Activated naive CD8-positive, alpha-beta T cell treated with anti-CD3 and anti-CD28 coated beads, Interleukin-2, amount 50 U/mL, for 24 hours (primary cell): ENCODE measurements around the gene DDX21.
A peak's percentile ranks its signal among the peaks of the same experiment; 100 is the strongest.
"Not testable (repeated sequence)": the region's sequence is repeated elsewhere in the genome, so short reads cannot be mapped to it uniquely, and the experiment has no call there.

Source experiments
- ATAC-seq: fragments of 150-1000 bp; cut with Tn5 transposase; one replicate; pipeline ENCODE4 v1.10.0; 2021
- DNase-seq: peaks from one replicate; pipeline ENCODE4 v3.0.0; 2021
- H3K27ac Mint-ChIP-seq: one replicate; pipeline ENCODE4 v1.8.0; 2021; ENCODE audit warnings: mild to moderate bottlenecking, mixed read lengths
- H3K27me3 Mint-ChIP-seq: one replicate; pipeline ENCODE4 v1.8.0; 2021; ENCODE audit warnings: mixed read lengths
- H3K36me3 Mint-ChIP-seq: one replicate; pipeline ENCODE4 v1.8.0; 2021; ENCODE audit warnings: low read depth, mixed read lengths
- H3K4me1 Mint-ChIP-seq: one replicate; pipeline ENCODE4 v1.8.0; 2021; ENCODE audit warnings: mixed read lengths
- H3K4me3 Mint-ChIP-seq: one replicate; pipeline ENCODE4 v1.8.0; 2021; ENCODE audit warnings: mild to moderate bottlenecking, moderate library complexity, mixed read lengths
- H3K9me3 Mint-ChIP-seq: one replicate; pipeline ENCODE4 v1.8.0; 2021; ENCODE audit warnings: mixed read lengths

The DDX21 gene

DNA sequence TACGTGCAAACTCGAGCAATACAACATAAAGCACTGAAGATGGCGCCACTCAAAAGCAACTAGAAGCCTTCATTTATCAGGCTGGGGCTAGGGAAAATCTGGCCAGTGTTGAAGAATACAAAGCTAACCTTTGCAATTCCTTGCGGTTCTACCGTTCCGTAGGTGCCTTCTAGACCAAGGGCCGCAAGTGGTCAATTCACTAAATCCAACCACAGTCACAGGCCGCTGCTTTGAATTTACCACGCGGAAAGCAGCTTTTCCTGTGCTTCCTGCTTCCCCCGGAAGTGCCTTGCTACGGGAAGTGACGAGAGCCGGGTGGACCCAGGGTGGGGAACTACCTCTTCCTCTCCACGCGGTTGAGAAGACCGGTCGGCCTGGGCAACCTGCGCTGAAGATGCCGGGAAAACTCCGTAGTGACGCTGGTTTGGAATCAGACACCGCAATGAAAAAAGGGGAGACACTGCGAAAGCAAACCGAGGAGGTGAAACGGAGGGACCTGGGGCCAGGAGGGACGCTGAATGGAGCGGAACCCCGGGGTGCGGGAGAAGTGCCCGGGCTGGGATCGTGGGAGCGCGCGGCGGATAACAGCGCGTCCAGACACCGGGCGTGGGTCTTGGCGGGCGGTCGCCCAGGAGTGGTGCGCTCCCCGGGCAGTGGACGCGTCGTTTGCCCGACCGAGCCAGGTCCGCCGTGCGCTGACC is at the start of gene DDX21:
Gene DDX21, plus strand, starts transcription at position 339 of the 701 bp plus-strand sequence. Its CDS starts 56 bp downstream, at position 395.
- Mint-ChIP-seq H3K36me3 (peaks cover 53% of the 10 kb centered on the region), H3K4me1 (peaks cover 40% of the 10 kb centered on the region), H3K27ac (peak within 1 kb of the TSS; percentile 100), H3K9me3 (no peaks in the 10 kb centered on the region), H3K4me3 (peak within 1 kb of the TSS; percentile 100), H3K27me3 (no peaks in the 10 kb centered on the region)
- peak; percentile 89 for DNase-seq
- peak; percentile 94 for ATAC-seq

DNA sequence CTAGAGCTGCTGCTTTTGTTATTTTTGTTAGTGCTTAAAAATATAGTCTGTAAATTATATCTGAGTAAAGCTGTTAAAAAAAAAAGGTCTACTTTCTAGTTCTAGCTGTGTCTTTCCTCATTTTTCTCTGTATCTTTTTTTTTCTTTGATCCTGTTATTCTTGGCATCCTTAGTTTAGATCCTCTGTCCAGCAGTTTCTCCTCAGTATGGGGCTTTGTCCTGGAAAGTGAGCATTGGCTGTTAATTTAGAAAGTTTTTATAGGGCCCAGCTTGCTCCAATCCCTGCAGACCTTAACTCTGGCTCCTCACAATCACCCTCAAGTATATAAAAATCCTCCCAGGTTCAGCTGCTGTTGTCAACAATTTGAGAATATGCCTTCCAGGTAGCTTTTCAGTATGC is 31.4 kb upstream of the DDX21 start:
- no peaks in the 10 kb centered on the region for H3K9me3 Mint-ChIP-seq
- no peak overlapping the region for H3K27ac Mint-ChIP-seq
- DNase-seq (no peak), ATAC-seq (no peak)
- no peak overlapping the region for H3K4me3 Mint-ChIP-seq
- no peaks in the 10 kb centered on the region for H3K27me3 Mint-ChIP-seq
- peaks cover 2% of the 10 kb centered on the region for H3K4me1 Mint-ChIP-seq
- H3K36me3 Mint-ChIP-seq = peaks cover 35% of the 10 kb centered on the region

DNA sequence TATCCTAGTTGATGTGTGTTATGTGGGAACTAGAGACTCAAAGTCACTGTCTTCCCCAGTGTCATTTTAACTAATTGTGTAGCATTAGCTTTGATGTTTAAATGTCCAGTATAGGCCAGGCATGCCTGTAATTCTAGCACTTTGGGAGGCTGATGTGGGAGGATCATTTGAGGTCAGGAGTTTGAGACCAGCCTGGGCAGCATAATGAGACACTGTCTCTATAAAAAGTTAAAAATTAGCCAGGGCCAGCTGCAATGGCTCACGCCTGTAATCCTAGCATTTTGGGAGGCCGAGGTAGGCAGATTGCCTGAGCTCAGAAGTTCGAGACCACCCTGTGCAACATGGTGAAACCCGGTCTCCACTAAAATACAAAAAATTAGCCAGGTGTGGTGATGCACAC is 30.5 kb upstream of the DDX21 start:
- H3K4me3 Mint-ChIP-seq = no peak overlapping the region
- DNase-seq (no peak), ATAC-seq (no peak)
- H3K9me3 Mint-ChIP-seq = no peaks in the 10 kb centered on the region
- H3K4me1 Mint-ChIP-seq = peaks cover 2% of the 10 kb centered on the region
- H3K27ac Mint-ChIP-seq = no peak overlapping the region
- peaks cover 36% of the 10 kb centered on the region for H3K36me3 Mint-ChIP-seq
- H3K27me3 Mint-ChIP-seq = no peaks in the 10 kb centered on the region

DNA sequence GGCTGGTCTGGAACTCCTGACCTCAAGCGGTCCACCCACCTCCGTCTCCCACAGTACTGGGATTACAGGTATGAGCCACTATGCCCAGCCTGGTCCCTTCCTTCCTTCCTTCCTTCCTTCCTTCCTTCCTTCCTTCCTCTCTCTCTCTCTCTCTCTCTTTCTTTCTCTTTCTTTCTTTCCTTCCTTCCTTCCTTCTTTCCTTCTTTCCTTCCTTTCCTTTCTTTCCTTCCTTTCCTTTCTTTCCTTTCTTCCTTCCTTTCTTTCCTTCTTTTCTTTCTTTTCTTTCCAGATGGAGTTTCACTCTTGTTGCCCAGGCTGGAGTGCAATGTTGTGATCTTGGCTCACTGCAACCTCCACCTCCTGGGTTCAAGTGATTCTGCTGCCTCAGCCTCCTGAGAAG is 26.8 kb upstream of the DDX21 start:
- not testable (repeated sequence) for H3K4me3 Mint-ChIP-seq, H3K4me1 Mint-ChIP-seq, H3K9me3 Mint-ChIP-seq, H3K27ac Mint-ChIP-seq, ATAC-seq, H3K27me3 Mint-ChIP-seq, DNase-seq
- H3K36me3 Mint-ChIP-seq = peaks cover 39% of the 10 kb centered on the region

DNA sequence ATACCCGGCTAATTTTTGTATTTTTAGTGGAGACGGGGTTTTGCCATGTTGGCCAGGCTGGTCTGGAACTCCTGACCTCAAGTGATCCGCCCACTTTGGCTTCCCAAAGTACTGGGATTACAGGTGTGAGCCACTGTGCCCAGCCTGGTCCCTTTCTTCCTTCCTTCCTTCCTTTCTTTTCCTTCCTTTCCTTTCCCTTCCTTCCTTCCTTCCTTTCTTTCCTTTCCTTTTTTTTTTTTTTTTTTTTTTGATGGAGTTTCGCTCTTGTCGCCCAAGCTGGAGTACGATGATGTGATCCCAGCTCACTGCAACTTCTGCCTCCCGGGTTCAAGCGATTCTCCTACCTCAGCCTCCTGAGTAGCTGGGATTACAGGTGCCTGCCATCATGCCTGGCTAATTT is 26.1 kb upstream of the DDX21 start:
- H3K4me3 Mint-ChIP-seq, H3K4me1 Mint-ChIP-seq, ATAC-seq, DNase-seq, H3K27me3 Mint-ChIP-seq, H3K9me3 Mint-ChIP-seq, H3K27ac Mint-ChIP-seq: not testable (repeated sequence)
- peaks cover 37% of the 10 kb centered on the region for H3K36me3 Mint-ChIP-seq

DNA sequence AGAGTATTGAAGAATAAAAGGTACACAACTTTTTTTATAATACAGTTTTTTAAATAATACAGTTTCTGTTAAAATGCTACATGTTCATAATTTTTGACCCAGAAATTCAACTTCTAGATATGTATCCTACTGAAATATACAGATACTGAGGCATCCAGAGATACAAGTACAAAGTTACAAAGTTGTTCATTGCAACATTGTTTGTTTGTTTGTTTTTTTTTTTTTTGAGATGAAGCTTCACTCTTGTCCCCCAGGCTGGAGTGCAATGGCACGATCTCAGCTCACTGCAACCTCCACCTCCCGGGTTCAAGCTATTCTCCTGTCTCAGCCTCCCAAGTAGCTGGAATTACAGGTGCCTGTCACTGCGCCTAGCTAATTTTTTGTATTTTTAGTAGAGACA is 23.1 kb upstream of the DDX21 start:
- not testable (repeated sequence) for H3K27ac Mint-ChIP-seq, H3K27me3 Mint-ChIP-seq, H3K9me3 Mint-ChIP-seq, DNase-seq, ATAC-seq, H3K4me3 Mint-ChIP-seq
- Mint-ChIP-seq H3K36me3 (peaks cover 44% of the 10 kb centered on the region), H3K4me1 (peaks cover 15% of the 10 kb centered on the region)

DNA sequence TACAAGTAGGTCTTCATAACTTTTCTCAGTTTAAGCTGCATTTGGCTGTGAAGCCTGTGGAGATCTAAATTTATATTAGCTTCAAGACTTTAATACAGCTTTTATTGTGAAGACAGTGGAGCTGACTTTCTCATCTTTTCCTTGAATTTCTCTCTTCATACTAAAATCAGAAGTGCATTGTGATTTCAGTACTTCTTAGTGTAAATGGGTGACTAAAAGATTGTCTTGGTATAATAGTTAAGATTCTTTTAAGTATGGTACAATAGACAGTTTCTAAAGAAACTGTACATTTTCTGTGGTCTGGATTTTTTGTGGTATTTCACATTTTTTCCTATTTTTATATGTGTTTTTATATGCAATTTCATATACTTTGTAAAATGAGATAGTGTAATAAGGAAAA is 21.0 kb upstream of the DDX21 start:
- H3K27ac Mint-ChIP-seq = no peak overlapping the region
- ATAC-seq (no peak), DNase-seq (no peak)
- H3K9me3 Mint-ChIP-seq = no peaks in the 10 kb centered on the region
- no peaks in the 10 kb centered on the region for H3K27me3 Mint-ChIP-seq
- peaks cover 52% of the 10 kb centered on the region for H3K36me3 Mint-ChIP-seq
- peaks cover 17% of the 10 kb centered on the region for H3K4me1 Mint-ChIP-seq
- H3K4me3 Mint-ChIP-seq = no peak overlapping the region

DNA sequence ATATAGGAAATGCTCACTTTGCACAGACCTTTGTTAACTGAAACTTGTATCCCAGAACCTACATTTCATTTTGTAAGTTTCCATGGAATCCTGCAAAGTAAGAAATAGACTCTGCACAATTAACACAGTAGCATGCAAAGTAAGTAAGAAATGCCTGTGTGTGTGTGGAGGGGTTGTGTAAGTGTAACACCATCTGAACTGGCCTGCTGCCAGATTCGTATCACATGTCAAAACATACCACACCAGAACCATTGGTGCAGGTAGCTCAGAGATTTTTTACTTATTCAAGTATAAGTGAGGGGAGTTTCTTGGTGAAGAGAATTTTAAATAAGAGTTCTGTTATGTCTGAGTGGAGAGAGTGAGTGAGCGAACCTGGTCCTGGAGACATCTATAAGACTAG is 17.9 kb upstream of the DDX21 start:
- DNase-seq = no peak
- H3K27ac Mint-ChIP-seq = no peak overlapping the region
- ATAC-seq = no peak
- no peaks in the 10 kb centered on the region for H3K27me3 Mint-ChIP-seq
- H3K4me3 Mint-ChIP-seq = no peak overlapping the region
- H3K36me3 Mint-ChIP-seq = peaks cover 45% of the 10 kb centered on the region
- peaks cover 17% of the 10 kb centered on the region for H3K4me1 Mint-ChIP-seq
- no peaks in the 10 kb centered on the region for H3K9me3 Mint-ChIP-seq

DNA sequence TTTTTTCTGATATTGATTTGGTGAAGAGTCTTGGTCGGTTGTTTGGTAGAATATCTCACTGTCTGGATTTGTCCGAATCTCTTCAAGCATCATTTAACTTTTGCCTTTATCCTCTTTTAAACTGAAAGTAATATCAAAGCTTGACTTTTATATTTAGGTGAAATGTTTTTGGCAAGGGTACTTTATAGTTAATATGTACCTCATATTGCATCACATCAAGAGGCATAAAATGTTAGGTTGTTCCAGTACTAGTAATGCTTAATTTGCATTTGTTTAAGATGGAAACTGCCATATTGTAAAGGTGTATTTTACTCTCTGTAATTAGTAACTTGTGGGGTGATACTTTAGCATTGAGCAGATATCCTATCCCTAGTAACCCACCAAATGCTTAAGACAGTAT is 17.1 kb upstream of the DDX21 start:
- Mint-ChIP-seq H3K27ac (no peak overlapping the region), H3K27me3 (no peaks in the 10 kb centered on the region)

DNA sequence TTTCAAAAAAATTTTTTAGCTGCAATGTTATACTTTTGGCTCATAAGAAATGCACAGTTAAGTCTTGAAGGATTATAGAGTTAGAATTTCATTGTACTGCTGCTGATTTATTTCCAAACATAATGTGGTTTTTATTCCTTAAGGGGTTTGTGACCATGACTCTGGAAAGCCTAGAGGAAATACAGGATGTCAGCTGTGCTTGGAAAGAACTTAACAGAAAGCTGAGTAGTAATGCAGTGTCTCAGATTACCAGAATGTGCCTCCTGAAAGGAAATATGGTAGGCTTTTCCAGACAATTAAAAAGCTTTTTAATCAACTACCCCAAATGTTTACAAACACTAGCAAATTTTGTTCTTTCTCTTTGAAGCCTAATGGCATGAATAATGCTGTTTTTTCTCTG is 15.1 kb upstream of the DDX21 start:
- H3K9me3 Mint-ChIP-seq, ATAC-seq, H3K4me3 Mint-ChIP-seq, H3K27ac Mint-ChIP-seq, DNase-seq, H3K4me1 Mint-ChIP-seq, H3K27me3 Mint-ChIP-seq: not testable (repeated sequence)
- peaks cover 42% of the 10 kb centered on the region for H3K36me3 Mint-ChIP-seq

More for the DNA sequence above, 17.1 kb upstream of the DDX21 start:
- H3K9me3 Mint-ChIP-seq = no peaks in the 10 kb centered on the region
- peaks cover 47% of the 10 kb centered on the region for H3K36me3 Mint-ChIP-seq
- DNase-seq = no peak
- ATAC-seq = no peak
- peaks cover 17% of the 10 kb centered on the region for H3K4me1 Mint-ChIP-seq
- H3K4me3 Mint-ChIP-seq = no peak overlapping the region

DNA sequence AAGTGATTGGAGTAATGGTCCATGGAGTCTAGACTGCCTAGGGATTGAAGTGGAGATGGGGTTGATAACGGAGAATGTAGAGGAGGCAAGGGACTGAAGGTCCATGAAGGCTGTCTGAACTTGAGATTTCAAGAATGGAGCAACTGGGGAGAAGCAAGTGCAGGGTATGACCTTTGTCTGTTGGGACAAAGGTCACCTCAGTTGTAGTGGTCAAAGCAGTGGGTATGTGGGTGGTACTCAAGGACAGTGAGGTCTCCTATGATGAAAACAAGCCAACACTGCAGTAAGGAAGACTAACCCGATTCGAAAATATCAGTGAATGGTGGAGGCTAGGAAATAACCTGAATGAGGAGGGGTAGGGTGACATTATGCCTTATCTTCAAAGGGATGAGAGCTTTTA is 5.4 kb upstream of the DDX21 start:
- H3K4me3 Mint-ChIP-seq = no peak overlapping the region
- no peaks in the 10 kb centered on the region for H3K27me3 Mint-ChIP-seq
- ATAC-seq (no peak), DNase-seq (no peak)
- H3K36me3 Mint-ChIP-seq = peaks cover 27% of the 10 kb centered on the region
- H3K4me1 Mint-ChIP-seq = no peaks in the 10 kb centered on the region
- H3K27ac Mint-ChIP-seq = no peak overlapping the region
- no peaks in the 10 kb centered on the region for H3K9me3 Mint-ChIP-seq

DNA sequence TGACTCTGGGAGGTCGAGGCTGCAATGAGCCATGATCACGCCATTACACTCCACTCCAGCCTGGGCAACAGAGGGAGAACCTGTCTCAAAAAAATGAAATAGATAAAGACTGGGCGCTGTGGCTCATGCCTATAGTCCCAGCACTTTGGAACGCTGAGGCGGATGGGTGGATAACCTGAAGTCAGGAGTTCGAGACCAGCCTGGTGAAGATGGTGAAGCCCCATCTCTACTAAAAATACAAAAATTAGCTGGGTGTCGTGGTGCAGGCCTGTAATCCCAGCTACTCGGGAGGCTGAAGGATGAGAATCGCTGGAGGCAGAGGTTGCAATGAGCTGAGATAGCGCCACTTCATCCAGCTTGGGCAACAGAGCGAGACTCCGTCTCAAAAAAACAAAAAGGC is 1.1 kb upstream of the DDX21 start:
- H3K36me3 Mint-ChIP-seq = peaks cover 44% of the 10 kb centered on the region
- no peaks in the 10 kb centered on the region for H3K27me3 Mint-ChIP-seq
- peak overlapping the region; percentile 100 for H3K27ac Mint-ChIP-seq
- peaks cover 32% of the 10 kb centered on the region for H3K4me1 Mint-ChIP-seq
- peak overlapping the region; percentile 100 for H3K4me3 Mint-ChIP-seq
- no peak for DNase-seq
- H3K9me3 Mint-ChIP-seq = no peaks in the 10 kb centered on the region
- ATAC-seq = no peak

DNA sequence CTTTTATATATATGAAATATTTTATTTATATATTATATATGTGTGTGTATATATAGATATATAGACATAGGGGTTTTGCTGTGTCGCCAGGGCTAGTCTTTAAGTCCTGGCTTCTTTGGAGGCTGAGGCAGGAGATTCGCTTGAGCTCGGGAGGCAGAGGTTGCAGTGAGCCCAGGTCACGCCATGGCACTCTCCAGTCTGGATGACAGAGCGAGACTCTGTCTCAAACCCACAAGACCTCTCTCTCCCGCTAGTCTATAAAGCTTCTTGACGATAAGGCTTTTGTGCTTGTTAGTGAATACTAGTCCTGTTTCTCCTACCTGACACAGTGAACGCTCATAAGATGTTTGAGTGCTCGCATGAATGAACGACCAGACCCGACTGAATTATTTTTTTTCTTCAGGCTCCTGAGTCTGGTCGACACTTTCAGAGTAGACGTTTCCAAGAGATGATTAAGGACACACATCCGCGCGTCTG is 577 bp upstream of the DDX21 start:
- peak; percentile 34 for DNase-seq
- peaks cover 35% of the 10 kb centered on the region for H3K4me1 Mint-ChIP-seq
- no peaks in the 10 kb centered on the region for H3K27me3 Mint-ChIP-seq
- peaks cover 47% of the 10 kb centered on the region for H3K36me3 Mint-ChIP-seq
- no peaks in the 10 kb centered on the region for H3K9me3 Mint-ChIP-seq
- ATAC-seq = peak; percentile 18
- H3K27ac Mint-ChIP-seq = peak overlapping the region; percentile 100
- peak overlapping the region; percentile 100 for H3K4me3 Mint-ChIP-seq

DNA sequence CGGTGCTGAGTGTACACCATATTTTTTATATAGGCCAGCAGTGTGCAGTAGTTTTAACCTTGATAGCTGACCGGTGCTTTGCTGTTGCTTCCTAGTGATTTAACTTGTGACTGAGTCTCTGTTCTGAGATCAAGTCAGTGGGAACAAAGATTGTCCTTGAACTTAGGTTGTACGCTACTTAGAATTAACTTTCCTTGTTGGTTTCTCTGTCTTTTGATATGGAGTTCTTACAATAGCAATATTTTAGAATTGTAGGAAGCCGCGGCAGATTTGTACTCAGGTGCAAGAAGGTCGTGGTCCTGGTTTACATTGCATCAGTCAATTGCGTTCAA is 1.3 kb downstream of the DDX21 start:
- Mint-ChIP-seq H3K27me3 (no peaks in the 10 kb centered on the region), H3K9me3 (no peaks in the 10 kb centered on the region), H3K36me3 (peaks cover 64% of the 10 kb centered on the region), H3K27ac (peak overlapping the region; percentile 100), H3K4me3 (peak overlapping the region; percentile 100), H3K4me1 (peaks cover 49% of the 10 kb centered on the region)
- ATAC-seq (no peak), DNase-seq (no peak)

DNA sequence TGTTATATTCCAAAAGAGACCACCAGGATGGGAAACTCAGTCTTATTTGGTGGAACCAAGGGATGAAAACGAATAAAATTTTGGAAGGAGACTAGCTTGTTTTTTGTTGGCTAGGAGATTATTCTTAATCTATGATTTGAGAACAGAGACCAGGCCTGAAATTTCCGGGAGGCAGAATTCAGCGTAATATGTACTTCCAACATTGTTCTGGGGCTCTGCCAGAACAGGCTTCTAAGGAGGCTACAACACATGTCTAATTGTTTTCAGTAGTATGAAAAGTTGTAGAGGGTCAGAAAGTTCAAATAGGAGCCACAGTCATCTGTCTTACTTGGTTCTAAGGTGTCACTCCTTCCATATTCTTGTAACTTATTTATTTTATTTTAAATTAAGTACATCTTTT is 1.7 kb downstream of the DDX21 start:
- Mint-ChIP-seq H3K27me3 (no peaks in the 10 kb centered on the region), H3K27ac (peak overlapping the region; percentile 100), H3K9me3 (no peaks in the 10 kb centered on the region), H3K4me3 (peak overlapping the region; percentile 100), H3K36me3 (peaks cover 65% of the 10 kb centered on the region), H3K4me1 (peaks cover 51% of the 10 kb centered on the region)
- no peak for ATAC-seq
- no peak for DNase-seq
